Activated naive CD4-positive, alpha-beta T cell treated with anti-CD3 and anti-CD28 coated beads, Interleukin-2, amount 50 U/mL, for 16 hours (primary cell): Measurements from ENCODE around the gene WDFY3.

Experiments used
- DNase-seq: peaks from one replicate; pipeline ENCODE4 v3.0.0-alpha.2; 2020

The WDFY3 gene

GRCh38 chr4:84966382-84967242 is at the start of gene WDFY3:
Gene WDFY3 (minus strand): TSS chr4:84966690. CDS start chr4:84860591, 106,099 bp downstream.
- no peak for DNase-seq

GRCh38 chr4:85005865-85006377 is 39.4 kb upstream of the WDFY3 start:
- DNase-seq: no peak

GRCh38 chr4:85000343-85000742 is 33.9 kb upstream of the WDFY3 start:
- DNase-seq: no peak

- DNase-seq: no peak
Observed at GRCh38 chr4:84995386-84995785, 28.9 kb upstream of the WDFY3 start.

GRCh38 chr4:84994280-84994679 is 27.8 kb upstream of the WDFY3 start:
- no peak for DNase-seq

GRCh38 chr4:84985952-84986351 is 19.5 kb upstream of the WDFY3 start:
- DNase-seq: no peak

- no peak for DNase-seq
Observed at GRCh38 chr4:84977396-84977795, 10.9 kb upstream of the WDFY3 start.

GRCh38 chr4:84973856-84974255 is 7.4 kb upstream of the WDFY3 start:
- DNase-seq: no peak

GRCh38 chr4:84971319-84971932 is 4.9 kb upstream of the WDFY3 start:
- no peak for DNase-seq

- DNase-seq: no peak
Observed at GRCh38 chr4:84968925-84969324, 2.4 kb upstream of the WDFY3 start.

GRCh38 chr4:84967243-84967690 is 777 bp upstream of the WDFY3 start:
- no peak for DNase-seq

- DNase-seq: no peak
Observed at GRCh38 chr4:84965553-84966381, 723 bp downstream of the WDFY3 start.

GRCh38 chr4:84964995-84965552 is 1.4 kb downstream of the WDFY3 start:
- no peak for DNase-seq

- no peak for DNase-seq
Observed at GRCh38 chr4:84962102-84962501, 4.4 kb downstream of the WDFY3 start.

GRCh38 chr4:84958434-84958833 is 8.1 kb downstream of the WDFY3 start:
- no peak for DNase-seq

- DNase-seq: no peak
Observed at GRCh38 chr4:84957514-84958420, 8.7 kb downstream of the WDFY3 start.

- DNase-seq: no peak
Observed at GRCh38 chr4:84956014-84956413, 10.5 kb downstream of the WDFY3 start.

GRCh38 chr4:84954982-84955567 is 11.4 kb downstream of the WDFY3 start:
- no peak for DNase-seq

- DNase-seq: no peak
Observed at GRCh38 chr4:84952776-84953175, 13.7 kb downstream of the WDFY3 start.

- DNase-seq: no peak
Observed at GRCh38 chr4:84952004-84952403, 14.5 kb downstream of the WDFY3 start.

GRCh38 chr4:84948056-84948455 is 18.4 kb downstream of the WDFY3 start:
- no peak for DNase-seq
